Activated CD8-positive, alpha-beta memory T cell treated with anti-CD3 and anti-CD28 coated beads, Interleukin-2, amount 50 U/mL, for 24 hours (primary cell): Measurements from ENCODE around the gene CERCAM.
A peak's percentile ranks its signal among the peaks of the same experiment; 100 is the strongest.
"Not testable (repeated sequence)": the region's sequence is repeated elsewhere in the genome, so short reads cannot be mapped to it uniquely, and the experiment has no call there.

ENCODE experiments used
- DNase-seq: peaks from one replicate; pipeline ENCODE4 v3.0.0-alpha.2; 2020; ENCODE audit errors: extremely low read depth

The CERCAM gene

DNA sequence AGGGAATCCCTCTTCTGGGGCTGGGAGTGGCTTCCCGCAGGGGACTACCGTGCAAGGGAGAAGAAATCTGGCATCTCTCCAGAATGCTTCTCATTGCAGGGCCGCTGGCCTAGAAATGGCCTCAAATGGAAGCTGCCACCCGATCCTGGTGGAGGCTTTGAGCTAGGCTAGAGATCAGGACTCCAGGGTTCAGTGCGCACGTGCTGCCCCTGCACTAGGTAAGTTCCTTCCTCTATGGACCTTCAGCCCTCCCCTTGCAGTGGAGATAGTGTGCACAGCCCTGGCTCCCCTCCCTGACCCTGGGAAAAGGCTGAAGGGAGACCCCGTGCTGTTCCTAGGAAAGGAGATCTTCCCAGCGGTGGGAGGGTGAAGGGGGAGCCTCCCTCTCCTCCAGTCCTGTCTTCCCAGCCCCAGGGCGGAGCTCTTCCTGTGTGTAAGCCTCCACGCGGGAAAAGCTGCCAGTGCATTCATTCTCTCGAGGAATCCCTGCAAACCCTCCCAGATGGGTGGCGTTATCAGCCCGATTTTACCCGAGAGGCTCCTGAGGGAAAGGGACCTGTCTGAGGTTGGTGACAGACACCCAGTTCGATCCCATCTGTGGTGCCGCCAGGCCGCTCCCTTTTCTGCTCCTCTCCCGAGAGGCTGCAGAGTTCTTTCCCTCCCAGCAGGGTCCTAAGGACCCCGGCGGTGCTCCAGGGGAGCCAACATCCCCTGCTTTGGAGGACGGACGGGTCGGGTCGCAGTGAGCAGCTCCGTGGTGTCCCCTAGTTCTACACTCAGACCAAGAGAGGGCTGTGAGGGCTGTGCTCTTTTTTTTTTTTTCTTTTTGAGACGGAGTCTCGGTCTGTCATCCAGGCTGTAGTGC is 1.4 kb upstream of the CERCAM start:
- no peak for DNase-seq

DNA sequence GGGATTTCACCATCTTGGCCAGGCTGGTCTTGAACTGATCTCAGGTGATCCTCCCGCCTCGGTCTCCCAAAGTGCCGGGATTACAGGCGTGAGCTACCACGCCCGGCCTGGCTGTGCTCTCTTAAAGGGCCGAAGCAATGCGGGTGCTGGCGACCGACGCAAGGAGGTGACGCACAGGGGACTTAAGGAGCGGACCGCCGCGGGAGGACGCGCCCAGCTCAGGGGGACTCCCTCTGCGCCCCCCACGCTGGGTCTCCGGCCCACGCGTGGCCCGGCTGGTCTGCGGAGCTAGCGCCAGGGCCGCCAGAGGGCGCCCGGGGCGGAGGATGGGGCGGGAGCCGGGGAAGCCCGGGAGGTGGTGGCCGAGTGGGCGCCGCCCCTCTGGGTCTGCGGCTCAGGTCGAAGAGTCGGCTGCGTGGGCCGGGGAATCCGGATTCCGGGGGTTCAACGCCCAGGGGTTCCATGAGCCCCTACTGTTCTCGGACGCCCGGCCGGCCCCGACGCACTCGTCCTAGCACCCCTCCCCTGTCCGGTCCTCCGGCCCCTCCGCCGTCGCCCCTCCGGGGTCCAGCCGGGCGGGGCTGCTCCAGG is 502 bp upstream of the CERCAM start:
- peak; percentile 20 for DNase-seq

DNA sequence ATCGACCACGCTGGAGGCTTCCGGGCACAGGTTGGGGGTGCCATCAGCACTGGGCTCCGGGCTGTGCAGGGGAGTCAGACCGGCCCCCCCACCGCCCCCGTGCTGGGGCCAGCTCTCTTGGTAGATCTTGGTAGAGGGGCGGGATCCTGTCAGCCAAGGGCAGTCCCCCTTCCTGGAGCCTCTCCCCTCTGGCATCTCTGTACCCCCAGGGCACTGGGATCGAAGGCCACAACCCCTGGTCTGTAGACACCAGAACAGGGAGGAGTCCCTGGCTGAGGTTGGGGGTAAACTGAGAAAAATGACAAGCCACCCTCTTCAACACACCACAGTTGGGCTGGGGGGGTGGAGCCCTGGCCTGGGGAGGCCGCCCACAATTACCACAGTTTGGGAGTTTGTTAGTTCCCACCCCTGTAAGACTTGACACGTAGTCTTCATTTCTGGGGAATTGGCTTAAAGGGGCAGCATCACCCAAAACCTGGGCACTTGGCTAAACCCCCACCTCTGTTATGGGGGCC is 882 bp downstream of the CERCAM start:
- no peak for DNase-seq

DNA sequence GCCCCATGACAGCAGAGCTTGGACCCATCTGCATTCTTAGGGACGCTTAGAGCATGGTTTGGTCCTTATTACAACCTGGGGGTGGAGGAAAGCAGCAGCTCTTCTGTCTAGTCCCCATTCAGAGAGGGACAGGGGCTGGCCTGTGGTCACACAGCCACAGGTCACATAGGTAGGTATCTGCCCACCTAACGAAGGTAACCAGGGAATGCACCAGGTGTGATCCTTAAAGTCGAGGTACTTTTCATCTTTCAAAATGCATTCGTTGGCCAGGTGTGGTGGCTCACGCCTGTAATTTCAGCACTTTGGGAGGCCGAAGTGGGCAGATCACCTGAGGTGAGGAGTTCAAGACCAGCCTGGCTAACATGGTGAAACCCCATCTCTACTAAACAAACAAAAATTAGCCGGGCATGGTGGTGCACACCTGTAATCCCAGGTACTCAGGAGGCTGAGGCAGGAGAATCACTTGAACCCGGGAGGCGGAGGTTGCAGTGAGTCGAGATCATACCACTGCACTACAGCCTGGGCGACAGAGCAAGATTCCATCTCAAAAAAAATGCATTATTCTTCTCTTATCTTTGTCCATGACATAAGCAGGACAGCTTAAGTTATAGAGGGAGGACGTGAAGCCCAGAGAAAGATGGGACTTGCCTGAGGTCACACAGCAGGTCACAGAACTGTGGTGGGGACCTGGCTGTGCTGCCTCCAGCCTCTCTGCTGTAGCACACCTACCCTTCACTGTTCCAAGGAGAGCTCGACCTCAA is 1.5 kb downstream of the CERCAM start:
- DNase-seq = not testable (repeated sequence)

DNA sequence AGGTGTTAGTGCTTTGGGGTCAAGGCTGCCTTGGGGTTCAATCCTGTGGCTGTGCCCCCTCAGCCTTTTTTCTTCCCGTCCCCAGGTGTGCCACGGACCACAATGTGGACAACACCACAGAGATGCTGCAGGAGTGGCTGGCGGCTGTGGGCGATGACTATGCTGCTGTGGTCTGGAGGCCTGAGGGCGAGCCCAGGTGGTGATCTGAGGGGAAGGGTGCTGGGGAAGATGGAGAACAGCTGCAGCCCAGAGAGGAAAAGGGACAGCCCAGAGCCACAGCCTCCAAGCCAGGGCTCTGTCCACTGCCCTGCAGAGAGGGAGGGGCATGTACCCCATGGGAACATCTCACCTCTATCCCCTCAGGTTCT is 2.1 kb downstream of the CERCAM start:
- no peak for DNase-seq

DNA sequence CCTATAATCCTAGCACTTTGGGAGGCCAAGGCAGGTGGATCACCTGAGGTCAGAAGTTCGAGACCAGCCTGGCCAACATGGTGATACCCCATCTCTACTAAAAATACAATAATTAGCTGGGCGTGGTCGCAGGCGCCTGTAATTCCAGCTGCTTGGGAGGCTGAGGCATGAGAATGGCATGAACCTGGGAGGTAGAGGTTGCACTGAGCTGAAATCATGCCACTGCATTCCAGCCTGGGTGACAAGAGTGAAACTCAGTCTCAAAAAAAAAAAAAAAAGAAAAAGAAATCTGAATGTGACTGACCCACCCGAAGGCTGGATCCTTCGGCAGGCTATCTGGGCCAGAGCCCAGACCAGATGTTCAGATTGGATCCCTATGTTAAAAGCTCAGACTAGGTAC is 2.7 kb downstream of the CERCAM start:
- not testable (repeated sequence) for DNase-seq

DNA sequence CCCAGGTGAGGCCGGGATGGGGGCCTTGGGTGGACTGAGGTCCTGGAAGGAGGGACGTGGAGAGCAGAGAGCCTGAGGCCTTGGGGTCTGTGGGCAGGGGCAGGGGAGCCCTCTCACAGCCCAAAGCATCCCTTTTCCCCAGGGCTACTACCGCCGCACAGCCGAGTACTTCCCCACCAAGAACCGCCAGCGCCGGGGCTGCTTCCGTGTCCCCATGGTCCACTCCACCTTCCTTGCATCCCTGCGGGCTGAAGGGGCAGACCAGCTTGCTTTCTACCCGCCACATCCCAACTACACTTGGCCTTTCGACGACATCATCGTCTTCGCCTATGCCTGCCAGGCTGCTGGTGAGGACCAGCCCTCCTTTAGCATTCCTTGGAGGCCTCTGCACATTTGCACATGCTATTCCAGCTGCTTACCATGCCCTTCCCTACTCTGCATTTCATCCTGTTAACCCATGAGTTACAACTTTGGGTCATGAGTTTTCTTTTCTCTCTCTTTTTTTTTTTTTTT is 3.7 kb downstream of the CERCAM start:
- no peak for DNase-seq

DNA sequence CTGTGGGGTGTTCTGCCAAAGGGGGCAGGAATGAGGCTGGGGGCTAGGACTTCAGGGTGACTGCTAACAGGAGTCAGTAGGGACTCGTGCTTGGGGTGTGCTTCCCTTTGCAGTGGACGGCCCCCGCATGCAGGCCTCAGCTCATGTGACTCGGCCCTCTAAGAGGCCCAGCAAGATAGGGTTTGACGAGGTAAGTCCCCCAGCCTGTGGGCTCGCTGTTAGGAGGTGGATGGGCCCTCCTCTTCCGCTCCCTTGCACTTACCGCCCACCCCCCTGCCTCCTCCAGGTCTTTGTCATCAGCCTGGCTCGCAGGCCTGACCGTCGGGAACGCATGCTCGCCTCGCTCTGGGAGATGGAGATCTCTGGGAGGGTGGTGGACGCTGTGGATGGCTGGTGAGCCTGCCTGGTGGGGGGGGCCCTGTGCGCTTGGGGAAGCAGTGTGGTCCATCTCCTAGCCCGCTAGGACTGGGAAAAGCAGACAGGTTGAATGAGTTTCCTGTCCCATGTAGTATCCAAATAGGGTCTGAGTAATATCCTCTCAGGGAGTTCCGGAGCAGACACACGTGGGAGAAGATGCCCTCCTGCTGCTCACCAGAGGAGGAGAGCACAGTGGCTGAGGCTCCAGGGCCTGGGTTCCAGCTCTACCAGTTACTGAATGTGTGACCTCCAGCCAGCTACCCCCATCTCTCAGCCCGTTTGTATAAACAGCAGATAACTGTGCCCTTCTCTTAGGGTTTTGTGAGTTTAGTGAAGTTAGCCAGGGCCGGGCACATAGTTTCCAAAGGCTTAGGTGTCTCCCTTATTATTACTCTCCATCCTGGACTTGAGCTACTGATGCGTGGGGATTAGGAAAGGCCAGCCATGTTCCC is 8.2 kb downstream of the CERCAM start:
- DNase-seq = no peak

DNA sequence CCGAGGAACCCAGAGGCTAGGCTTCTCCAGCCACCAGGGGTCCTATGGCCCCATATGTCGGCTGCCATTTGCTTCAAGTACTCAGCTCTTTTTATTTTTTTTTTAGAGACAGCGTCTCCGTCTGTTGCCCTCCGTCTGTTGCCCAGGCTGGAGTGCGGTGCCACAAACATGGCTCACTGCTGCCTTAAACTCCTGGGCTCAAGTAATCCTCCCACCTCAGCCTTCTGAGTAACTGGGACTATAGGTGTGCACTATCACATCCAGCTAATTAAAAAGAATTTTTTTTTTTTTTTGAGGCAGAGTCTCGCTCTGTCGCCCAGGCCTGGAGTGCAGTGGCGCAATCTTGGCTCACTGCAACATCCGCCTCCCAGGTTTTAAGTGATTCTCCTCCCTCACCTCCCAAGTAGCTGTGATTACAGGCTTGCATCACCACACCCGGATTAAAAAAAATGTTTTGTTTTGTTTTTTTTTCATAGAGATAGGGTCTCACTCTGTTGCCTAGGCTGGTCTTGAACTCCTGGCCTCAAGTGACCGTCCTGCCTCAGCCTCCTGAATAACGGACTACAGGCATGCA is 8.9 kb downstream of the CERCAM start:
- no peak for DNase-seq

DNA sequence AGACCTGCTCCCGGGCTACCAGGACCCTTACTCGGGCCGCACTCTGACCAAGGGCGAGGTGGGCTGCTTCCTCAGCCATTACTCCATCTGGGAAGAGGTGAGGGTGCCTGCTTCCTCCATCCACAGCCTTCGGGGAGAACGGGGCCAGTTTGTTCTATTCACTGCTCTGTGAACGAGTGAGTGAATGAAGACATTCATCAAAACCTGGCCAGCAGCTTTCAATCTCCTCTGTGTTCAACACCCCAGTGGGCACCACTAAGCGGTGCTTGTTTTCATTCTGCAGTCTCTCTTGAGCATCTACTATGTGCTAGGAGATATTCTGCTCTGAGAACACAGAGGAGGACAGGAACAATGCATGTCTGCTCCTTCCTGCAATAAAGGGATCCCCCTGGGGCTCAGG is 10.6 kb downstream of the CERCAM start:
- no peak for DNase-seq

DNA sequence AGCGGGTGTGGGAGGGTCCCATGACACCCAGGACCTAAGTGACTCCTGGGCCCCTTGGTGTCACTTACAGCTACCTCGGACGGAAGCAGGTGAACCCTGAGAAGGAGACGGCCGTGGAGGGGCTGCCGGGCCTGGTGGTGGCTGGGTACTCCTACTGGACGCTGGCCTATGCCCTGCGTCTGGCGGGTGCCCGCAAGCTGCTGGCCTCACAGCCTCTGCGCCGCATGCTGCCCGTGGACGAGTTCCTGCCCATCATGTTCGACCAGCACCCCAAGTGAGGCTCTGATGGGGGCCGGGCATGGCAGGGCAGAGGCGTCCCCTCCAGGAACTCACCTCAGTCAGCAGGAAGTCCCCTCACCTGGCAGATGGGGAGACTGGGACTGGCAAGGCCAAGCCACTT is 13.7 kb downstream of the CERCAM start:
- DNase-seq = no peak

DNA sequence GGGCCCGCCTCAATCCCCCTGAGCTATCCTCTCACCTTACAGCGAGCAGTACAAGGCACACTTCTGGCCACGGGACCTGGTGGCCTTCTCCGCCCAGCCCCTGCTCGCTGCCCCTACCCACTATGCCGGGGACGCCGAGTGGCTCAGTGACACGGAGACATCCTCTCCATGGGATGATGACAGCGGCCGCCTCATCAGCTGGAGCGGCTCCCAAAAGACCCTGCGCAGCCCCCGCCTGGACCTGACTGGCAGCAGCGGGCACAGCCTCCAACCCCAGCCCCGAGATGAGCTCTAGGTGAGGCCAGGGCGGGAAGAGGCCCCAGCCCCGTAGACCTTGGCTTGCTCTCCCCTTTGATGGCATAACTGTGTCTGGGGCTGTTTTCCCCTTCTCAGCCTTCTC is 15.0 kb downstream of the CERCAM start:
- no peak for DNase-seq

DNA sequence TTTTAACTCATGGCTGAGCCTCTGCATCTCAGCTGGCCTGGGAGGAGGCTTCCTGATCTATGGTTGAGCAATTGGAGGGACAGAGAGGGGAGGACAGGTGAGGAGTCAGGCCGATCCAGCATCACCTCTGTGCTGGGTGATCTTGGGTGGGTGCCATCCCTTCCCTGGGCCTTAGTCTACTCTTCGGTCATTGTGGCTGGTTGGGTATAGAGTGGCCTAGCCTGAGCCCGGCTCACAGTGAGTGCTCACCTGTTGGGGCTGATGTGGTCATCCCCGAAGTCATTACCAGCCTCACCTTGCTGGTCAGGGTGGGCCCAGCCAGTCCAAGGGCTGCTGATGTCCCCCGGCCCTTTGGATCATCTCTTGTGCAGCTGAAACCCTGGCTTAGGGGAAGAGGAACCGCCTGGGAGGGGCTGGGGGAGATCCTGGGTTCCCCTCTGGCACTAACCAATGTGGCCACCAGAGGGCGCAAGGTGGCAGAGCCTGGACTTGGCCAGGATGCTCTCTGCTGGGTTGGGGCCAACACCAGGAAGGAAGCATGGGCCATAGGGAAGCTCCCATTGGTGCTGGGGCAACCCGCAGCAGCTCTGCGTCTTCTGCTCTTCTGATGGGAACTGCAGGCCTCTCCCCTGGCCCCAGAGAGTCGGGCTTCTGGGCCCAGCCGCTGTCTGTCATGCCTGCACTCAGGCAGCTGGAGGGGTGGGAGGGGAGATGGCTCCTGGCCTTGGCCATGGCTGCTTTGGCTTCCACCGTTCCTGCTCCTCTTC is 17.9 kb downstream of the CERCAM start:
- DNase-seq = peak; percentile 56

DNA sequence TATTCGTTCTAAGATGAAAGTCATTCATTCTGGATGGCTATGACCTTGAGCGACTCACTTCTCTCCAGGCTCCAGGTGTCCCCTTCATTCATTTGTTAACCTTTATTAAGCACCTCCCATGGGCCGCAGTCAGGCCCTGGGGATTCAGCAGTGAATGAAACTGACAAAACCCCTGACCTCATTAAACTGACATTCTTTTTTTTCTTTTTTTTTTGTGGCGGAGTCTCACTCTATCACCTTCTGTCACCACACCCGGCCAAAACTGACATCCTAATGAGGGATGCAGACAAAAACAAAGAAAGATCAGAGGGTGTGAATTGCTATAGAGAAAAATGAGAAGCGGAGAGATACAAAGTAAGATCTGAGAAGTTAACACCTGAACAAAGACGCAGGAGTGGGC is 18.6 kb downstream of the CERCAM start:
- no peak for DNase-seq

DNA sequence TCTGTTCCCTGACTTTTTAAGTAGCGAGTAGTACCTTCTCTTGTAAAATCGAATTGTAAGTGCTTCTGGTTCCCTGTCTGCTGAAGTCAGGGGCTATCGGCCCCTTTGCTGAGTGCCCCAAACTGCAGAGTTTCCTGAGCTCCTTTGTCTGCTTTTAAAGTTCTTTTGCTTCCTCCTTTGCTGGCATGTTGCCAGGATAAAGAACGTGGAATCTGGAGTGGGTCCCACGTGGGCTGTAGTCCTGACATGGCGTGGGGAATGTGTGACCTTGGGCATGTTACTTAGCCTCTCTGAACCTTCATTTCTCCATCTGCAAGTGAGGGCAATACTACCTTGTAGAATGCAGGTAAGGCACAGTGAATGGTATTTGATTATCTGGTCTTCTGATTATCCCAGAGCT is 21.5 kb downstream of the CERCAM start:
- DNase-seq = no peak

DNA sequence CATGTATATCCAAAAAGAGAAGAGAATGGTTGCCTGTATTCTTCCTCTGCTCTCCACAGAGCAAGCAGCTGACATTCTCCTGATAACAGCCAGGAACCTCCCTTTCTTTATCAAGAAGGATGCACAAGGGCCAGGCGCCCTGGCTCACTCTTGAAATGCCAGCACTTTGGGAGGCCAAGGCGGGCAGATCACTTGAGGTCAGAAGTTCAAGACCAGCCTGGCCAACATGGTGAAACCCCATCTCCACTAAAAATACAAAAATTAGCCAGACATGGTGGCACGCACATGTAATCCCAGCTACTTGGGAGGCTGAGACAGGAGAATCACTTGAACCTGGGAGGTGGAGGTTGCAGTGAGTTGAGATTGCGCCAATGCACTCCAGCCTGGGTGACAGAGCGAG is 25.8 kb downstream of the CERCAM start:
- not testable (repeated sequence) for DNase-seq

DNA sequence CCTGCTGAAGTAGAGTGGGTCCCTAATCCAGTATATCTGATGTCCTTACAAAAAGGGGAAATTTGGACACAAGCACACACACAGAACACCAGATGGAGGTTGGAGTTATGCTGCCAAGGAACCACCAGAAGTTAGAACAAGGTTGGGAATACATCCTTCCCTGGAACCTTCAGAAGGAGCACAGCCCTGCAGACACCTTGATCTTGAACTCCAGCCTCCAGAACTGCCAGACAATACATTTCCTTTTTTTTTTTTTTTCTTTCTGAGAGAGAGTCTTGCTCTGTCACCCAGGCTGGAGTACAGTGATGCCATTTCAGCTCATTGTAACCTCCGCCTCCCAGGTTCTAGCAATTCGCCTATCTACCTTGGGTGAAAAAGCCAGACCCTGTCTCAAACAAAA is 28.1 kb downstream of the CERCAM start:
- DNase-seq = no peak

DNA sequence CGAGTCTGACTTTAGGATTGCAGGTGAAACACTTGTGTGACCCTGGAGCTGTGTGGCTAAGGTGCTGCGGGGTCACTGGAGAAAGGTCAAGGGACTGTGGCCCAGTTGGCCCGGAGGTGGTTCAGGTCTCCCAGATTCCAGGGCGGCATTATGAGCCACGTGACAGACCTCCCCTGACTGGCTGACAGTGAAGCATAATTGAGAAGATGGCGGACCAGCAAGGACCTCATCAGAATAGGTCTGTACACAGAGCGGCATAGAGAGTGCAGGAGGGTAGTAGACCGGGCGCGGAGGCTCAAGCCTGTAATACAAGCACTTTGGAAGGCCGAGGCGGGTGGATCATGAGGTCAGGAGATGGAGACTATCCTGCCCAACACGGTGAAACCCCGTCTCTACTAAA is 34.3 kb downstream of the CERCAM start:
- no peak for DNase-seq

DNA sequence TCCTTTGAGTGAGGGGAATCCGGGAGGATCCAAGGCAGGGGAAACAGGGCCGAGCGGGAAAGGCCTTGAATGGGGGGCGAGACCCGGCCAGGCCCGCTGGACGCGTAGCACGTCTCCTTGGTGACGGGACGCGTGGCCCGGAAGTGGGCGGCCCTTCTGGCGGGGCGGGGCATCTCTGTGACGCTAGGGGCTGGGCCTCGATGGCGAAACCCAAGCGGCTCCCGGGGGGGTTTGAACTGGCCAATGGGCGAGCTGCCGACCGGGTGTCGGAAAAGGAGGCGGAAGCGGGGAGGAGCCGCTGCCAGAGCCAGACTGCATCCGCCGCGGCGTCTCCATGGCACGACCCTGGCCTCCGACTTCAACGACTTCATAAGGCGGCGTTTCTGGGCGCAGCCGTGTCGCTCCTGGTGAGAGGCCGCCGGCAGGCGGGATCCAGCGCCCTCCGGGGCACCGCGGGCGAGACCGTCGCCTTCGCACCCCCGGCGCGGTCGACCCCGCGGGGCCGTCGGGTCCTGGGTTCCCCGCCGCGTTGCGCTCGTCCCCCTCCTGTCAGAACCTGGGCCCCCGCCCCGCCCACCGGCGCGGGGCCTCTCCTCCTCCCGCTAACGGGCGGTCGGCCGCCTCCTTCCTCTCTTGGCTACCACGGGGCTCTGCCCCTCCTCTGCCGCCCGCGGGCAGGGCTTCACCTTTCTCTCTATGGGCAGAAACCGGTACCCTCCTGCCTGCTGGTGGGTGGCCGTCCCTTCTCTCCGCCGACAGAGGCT is 35.4 kb downstream of the CERCAM start, which contains the start of gene ODF2:
Gene ODF2, plus strand, starts transcription at position 158 of the 764 bp plus-strand sequence. Its CDS starts 86 bp downstream, at position 244.
- DNase-seq = peak; percentile 95
